ENCODE results near the gene SCARF2.

DNA sequence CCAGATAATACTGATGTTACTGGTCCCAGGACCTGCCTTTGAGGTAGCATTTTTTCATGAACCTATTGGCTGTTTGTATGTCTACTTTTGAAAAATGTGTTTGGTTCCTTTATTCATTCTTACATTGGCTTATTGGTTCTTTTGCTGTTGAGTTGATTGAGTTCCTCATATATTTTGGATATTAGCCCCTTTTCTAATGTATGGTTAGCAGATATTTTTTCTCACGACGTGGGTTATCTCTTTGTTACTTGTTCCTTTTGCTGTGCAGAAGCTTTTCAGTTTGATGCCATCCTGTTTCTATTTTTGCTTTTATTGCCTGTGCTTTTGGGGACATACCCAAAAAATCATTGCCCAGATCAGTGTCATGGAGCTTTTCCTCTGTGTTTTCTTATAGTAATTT, 53.5 kb downstream of the SCARF2 start:
- TF ChIP-seq, protein P1, sequence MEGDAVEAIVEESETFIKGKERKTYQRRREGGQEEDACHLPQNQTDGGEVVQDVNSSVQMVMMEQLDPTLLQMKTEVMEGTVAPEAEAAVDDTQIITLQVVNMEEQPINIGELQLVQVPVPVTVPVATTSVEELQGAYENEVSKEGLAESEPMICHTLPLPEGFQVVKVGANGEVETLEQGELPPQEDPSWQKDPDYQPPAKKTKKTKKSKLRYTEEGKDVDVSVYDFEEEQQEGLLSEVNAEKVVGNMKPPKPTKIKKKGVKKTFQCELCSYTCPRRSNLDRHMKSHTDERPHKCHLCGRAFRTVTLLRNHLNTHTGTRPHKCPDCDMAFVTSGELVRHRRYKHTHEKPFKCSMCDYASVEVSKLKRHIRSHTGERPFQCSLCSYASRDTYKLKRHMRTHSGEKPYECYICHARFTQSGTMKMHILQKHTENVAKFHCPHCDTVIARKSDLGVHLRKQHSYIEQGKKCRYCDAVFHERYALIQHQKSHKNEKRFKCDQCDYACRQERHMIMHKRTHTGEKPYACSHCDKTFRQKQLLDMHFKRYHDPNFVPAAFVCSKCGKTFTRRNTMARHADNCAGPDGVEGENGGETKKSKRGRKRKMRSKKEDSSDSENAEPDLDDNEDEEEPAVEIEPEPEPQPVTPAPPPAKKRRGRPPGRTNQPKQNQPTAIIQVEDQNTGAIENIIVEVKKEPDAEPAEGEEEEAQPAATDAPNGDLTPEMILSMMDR (IDR thresholded peaks at IDR 0.05; ENCODE audit: low read depth, low read length, missing input control): no peak
- TF ChIP-seq, protein P2, sequence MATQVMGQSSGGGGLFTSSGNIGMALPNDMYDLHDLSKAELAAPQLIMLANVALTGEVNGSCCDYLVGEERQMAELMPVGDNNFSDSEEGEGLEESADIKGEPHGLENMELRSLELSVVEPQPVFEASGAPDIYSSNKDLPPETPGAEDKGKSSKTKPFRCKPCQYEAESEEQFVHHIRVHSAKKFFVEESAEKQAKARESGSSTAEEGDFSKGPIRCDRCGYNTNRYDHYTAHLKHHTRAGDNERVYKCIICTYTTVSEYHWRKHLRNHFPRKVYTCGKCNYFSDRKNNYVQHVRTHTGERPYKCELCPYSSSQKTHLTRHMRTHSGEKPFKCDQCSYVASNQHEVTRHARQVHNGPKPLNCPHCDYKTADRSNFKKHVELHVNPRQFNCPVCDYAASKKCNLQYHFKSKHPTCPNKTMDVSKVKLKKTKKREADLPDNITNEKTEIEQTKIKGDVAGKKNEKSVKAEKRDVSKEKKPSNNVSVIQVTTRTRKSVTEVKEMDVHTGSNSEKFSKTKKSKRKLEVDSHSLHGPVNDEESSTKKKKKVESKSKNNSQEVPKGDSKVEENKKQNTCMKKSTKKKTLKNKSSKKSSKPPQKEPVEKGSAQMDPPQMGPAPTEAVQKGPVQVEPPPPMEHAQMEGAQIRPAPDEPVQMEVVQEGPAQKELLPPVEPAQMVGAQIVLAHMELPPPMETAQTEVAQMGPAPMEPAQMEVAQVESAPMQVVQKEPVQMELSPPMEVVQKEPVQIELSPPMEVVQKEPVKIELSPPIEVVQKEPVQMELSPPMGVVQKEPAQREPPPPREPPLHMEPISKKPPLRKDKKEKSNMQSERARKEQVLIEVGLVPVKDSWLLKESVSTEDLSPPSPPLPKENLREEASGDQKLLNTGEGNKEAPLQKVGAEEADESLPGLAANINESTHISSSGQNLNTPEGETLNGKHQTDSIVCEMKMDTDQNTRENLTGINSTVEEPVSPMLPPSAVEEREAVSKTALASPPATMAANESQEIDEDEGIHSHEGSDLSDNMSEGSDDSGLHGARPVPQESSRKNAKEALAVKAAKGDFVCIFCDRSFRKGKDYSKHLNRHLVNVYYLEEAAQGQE (IDR thresholded peaks at IDR 0.05): no peak
- TF ChIP-seq GABPA (IDR thresholded peaks at IDR 0.05 in 1 of 2, conservative IDR thresholded peaks at IDR 0.05 in 1 of 2) (no peak), RXRA (IDR thresholded peaks at IDR 0.05) (no peak), EGR1 (IDR thresholded peaks at IDR 0.05; ENCODE audit: low read depth in 2 of 2) (no peak), FOXA1 (IDR thresholded peaks at IDR 0.05) (no peak), RAD21 (IDR thresholded peaks at IDR 0.05) (no peak), JUND (IDR thresholded peaks at IDR 0.05) (no peak), YY1 (IDR thresholded peaks at IDR 0.05) (no peak)
